B cell (primary cell): ENCODE results near the gene RBM6. TPM values are rescaled to one million over a fixed set of nuclear protein-coding genes. Genes with fewer than 3 reads are reported as not detected.

Experiments
- ATAC-seq: fragments of 200-7000 bp; cut with Tn5 transposase; one replicate; pipeline ENCODE4 v1.10.0; 2021; ENCODE audit warnings: low read depth, mild to moderate bottlenecking, moderate number of reproducible peaks, moderate library complexity
- CTCF ChIA-PET: fragments of 350-600 bp; sonication (Branson Sonifier 250); formaldehyde crosslinking; loops from one replicate; lab custom pipeline; 2021; ENCODE audit warnings: antibody characterized with exemption, inconsistent platforms; lab: Charles Lee
- POLR2A ChIA-PET: fragments of 350-600 bp; sonication (Branson Sonifier 250); formaldehyde crosslinking; loops from one replicate; lab custom pipeline; 2021; ENCODE audit warnings: antibody characterized with exemption; lab: Charles Lee
- DNase-seq: peaks from one replicate; pipeline ENCODE4 v3.0.0; 2013
- H2AFZ ChIP-seq: 2 replicates; pipeline ENCODE4 v1.6.1; 2012; ENCODE audit warnings: mild to moderate bottlenecking, low read depth, low read length; ENCODE audit not compliant: insufficient read depth, poor library complexity, severe bottlenecking
- H3K27ac ChIP-seq, 2 donors: 1 replicate in 1 of 2; 2 replicates in 1 of 2; pipeline ENCODE4 v1.5.1; 2012 to 2013; ENCODE audit warnings: low read length in 2 of 2, mild to moderate bottlenecking in 2 of 2, moderate library complexity in 1 of 2
- H3K27me3 ChIP-seq, 4 experiments: fragments of 200-600 bp in 1 of 4; sonication (generic) in 1 of 4; replicated peaks in 1 of 4; 1 replicate in 2 of 4; 2 replicates in 2 of 4; pipeline versions ENCODE4 v1.6.1 to v1.7.0; 2013 to 2016; ENCODE audit warnings: low read length in 3 of 4, mild to moderate bottlenecking in 2 of 4, mixed read lengths in 1 of 4, moderate library complexity in 1 of 4; ENCODE audit not compliant: insufficient read depth in 4 of 4, control insufficient read depth in 3 of 4; ENCODE audit errors: control extremely low read depth in 1 of 4
- H3K36me3 ChIP-seq, 2 experiments: replicated peaks in 1 of 2; 1 replicate in 1 of 2; 2 replicates in 1 of 2; pipeline versions ENCODE4 v1.6.1 to v1.7.1; 2013; ENCODE audit warnings: low read length in 1 of 2; ENCODE audit not compliant: insufficient read depth in 2 of 2, control insufficient read depth in 1 of 2; ENCODE audit errors: control extremely low read depth in 1 of 2, extremely low read depth in 1 of 2
- H3K4me1 ChIP-seq, 2 donors: fragments of 200-600 bp in 1 of 2; sonication (generic) in 1 of 2; 1 replicate in 1 of 2; 2 replicates in 1 of 2; pipeline versions ENCODE4 v1.5.1 to v1.6.1; 2013 to 2017; ENCODE audit warnings: low read length in 2 of 2; ENCODE audit not compliant: control insufficient read depth in 2 of 2, insufficient read depth in 2 of 2
- H3K4me2 ChIP-seq: replicated peaks from 2 replicates; pipeline ENCODE3; 2012; ENCODE audit warnings: mild to moderate bottlenecking, low read depth, low read length; ENCODE audit not compliant: poor library complexity, severe bottlenecking
- H3K4me3 ChIP-seq, 5 experiments: fragments of 200-600 bp in 1 of 5; sonication (generic) in 1 of 5; 1 replicate in 3 of 5; 2 replicates in 2 of 5; pipeline versions ENCODE4 v1.5.1 to v1.7.0; 2011 to 2016; ENCODE audit warnings: low read length in 4 of 5, mild to moderate bottlenecking in 4 of 5, low read depth in 2 of 5, control low read depth in 1 of 5, moderate library complexity in 1 of 5; ENCODE audit not compliant: insufficient read depth in 1 of 5; ENCODE audit errors: control extremely low read depth in 1 of 5, extremely low read depth in 1 of 5
- H3K79me2 ChIP-seq: fragments of 200-600 bp; sonication (generic); one replicate; pipeline ENCODE4 v1.6.0; 2016; ENCODE audit warnings: low read length; ENCODE audit not compliant: control insufficient read depth, insufficient read depth
- H3K9ac ChIP-seq: fragments of 200-600 bp; sonication (generic); 2 replicates; pipeline ENCODE4 v1.6.1; 2017; ENCODE audit warnings: mild to moderate bottlenecking, low read length, moderate library complexity
- H3K9me3 ChIP-seq, 3 donors: one replicate each; pipeline versions ENCODE4 v1.6.1 to v1.7.1; 2013; ENCODE audit warnings: low read length in 2 of 3; ENCODE audit not compliant: control insufficient read depth in 2 of 3, insufficient read depth in 1 of 3; ENCODE audit errors: control extremely low read depth in 1 of 3
- H4K20me1 ChIP-seq: 2 replicates; pipeline ENCODE4 v1.6.0; 2012; ENCODE audit warnings: mild to moderate bottlenecking, low read length; ENCODE audit not compliant: insufficient read depth, control insufficient read depth, poor library complexity, severe bottlenecking
- H3K27ac Mint-ChIP-seq: one replicate; pipeline ENCODE4 v1.8.0; 2021; ENCODE audit warnings: mixed read lengths
- H3K27me3 Mint-ChIP-seq: one replicate; pipeline ENCODE4 v1.8.0; 2021; ENCODE audit warnings: mixed read lengths
- H3K4me1 Mint-ChIP-seq: one replicate; pipeline ENCODE4 v1.8.0; 2021; ENCODE audit warnings: mixed read lengths
- H3K4me3 Mint-ChIP-seq: one replicate; pipeline ENCODE4 v1.8.0; 2021; ENCODE audit warnings: mixed read lengths
- H3K9me3 Mint-ChIP-seq: one replicate; pipeline ENCODE4 v1.8.0; 2022; ENCODE audit warnings: mixed read lengths; ENCODE audit not compliant: insufficient read depth
- CTCF ChIP-seq: fragments of 200-600 bp; IDR thresholded peaks from one replicate; pipeline ENCODE4 v1.8.0; 2022; ENCODE audit warnings: antibody characterized with exemption, mild to moderate bottlenecking
- EZH2 ChIP-seq: IDR thresholded peaks from 2 replicates; pipeline ENCODE4 v1.6.1; 2012; ENCODE audit warnings: borderline replicate concordance, low read depth, mild to moderate bottlenecking, moderate library complexity, low read length; ENCODE audit not compliant: insufficient read depth, poor library complexity, severe bottlenecking
- WGBS: methylation state at CpG from one replicate; pipeline ENCODE4 v1.1.5; 2013; ENCODE audit warnings: missing lambda C conversion rate; ENCODE audit not compliant: insufficient coverage; 5-methylcytosine and 5-hydroxymethylcytosine counted together
- intact Hi-C: fragments of 100-400 bp; cut with micrococcal nuclease; formaldehyde crosslinking; loops from one replicate; pipeline ENCODE4 v1.10.0; 2022
- polyA plus RNA-seq: library from polyadenylated mRNA; depleted of rRNA; stranded (reverse); fragments of >200 nt; gene quantifications from 2 replicates; pipeline ENCODE4 v1.2.3, GENCODE V29; 2012
- total RNA-seq, 2 donors: library from RNA; stranded (reverse); fragments of 120-200 nt in 1 of 2; gene quantifications; 1 replicate in 1 of 2; 2 replicates in 1 of 2; pipeline versions ENCODE4 v1.2.3 to v1.2.4, GENCODE V29; 2013 to 2022

RBM6 gene
- total and polyA plus RNA-seq, 2 donors (not counting 1 experiment from before 2014, with no cell fraction given): 223 to 285 TPM

GRCh38 chr3:50124052-50124799, 184.3 kb downstream of the RBM6 start:
- DNase-seq: no peak
- no peak for ATAC-seq
- ChIA-PET POLR2A (interaction anchor here (0.8 kb wide), 1 partner anchor 9 kb away, joined by 3 read pairs; no protein-coding TSS in a partner anchor), CTCF (no interaction called here)
- peaks cover 0 to 2% (median 0%) of the 10 kb centered on the region in 4 experiments for H3K27me3 ChIP-seq
- no peaks in the 10 kb centered on the region for H3K4me1 ChIP-seq
- peaks cover 2% of the 10 kb centered on the region for H3K4me1 Mint-ChIP-seq
- no peak overlapping the region for H2AFZ ChIP-seq
- no peaks in the 10 kb centered on the region for H3K9me3 Mint-ChIP-seq
- H3K36me3 ChIP-seq: peaks cover 13 to 19% of the 10 kb centered on the region in 2 experiments
- H3K79me2 ChIP-seq: no peaks in the 10 kb centered on the region
- no peak overlapping the region for H3K4me3 ChIP-seq
- intact Hi-C loops: no loop called here
- no peaks in the 10 kb centered on the region for H3K9me3 ChIP-seq
- H3K27ac Mint-ChIP-seq: no peak overlapping the region
- peaks cover 18% of the 10 kb centered on the region for H4K20me1 ChIP-seq
- H3K9ac ChIP-seq: no peak overlapping the region
- H3K4me2 ChIP-seq: no peak overlapping the region
- H3K4me3 Mint-ChIP-seq: no peak overlapping the region
- TF ChIP-seq CTCF (no peak), EZH2 (no peak)
- H3K27me3 Mint-ChIP-seq: no peaks in the 10 kb centered on the region
- WGBS: 58% methylated on average over 3 of the region's 15 CpGs
- H3K27ac ChIP-seq: no peak overlapping the region

- peaks cover 18% of the 10 kb centered on the region for H4K20me1 ChIP-seq
- Mint-ChIP-seq H3K27me3 (no peaks in the 10 kb centered on the region), H3K4me1 (peaks cover 2% of the 10 kb centered on the region), H3K27ac (no peak overlapping the region), H3K9me3 (no peaks in the 10 kb centered on the region), H3K4me3 (no peak overlapping the region)
- TF ChIP-seq EZH2: no peak
- no peak for TF ChIP-seq CTCF
- intact Hi-C loops: no loop called here
- no peak overlapping the region for H2AFZ ChIP-seq
- H3K27ac ChIP-seq: no peak overlapping the region
- 88% methylated on average over 6 of the region's 12 CpGs for WGBS
- no peaks in the 10 kb centered on the region for H3K4me1 ChIP-seq
- ChIA-PET POLR2A (no interaction called here), CTCF (no interaction called here)
- H3K4me3 ChIP-seq: no peak overlapping the region
- no peak overlapping the region for H3K9ac ChIP-seq
- no peak for DNase-seq
- H3K36me3 ChIP-seq: peaks cover 11 to 16% of the 10 kb centered on the region in 2 experiments
- no peaks in the 10 kb centered on the region for H3K9me3 ChIP-seq
- H3K79me2 ChIP-seq: no peaks in the 10 kb centered on the region
- peaks cover 0 to 2% (median 0%) of the 10 kb centered on the region in 4 experiments for H3K27me3 ChIP-seq
- H3K4me2 ChIP-seq: no peak overlapping the region
- no peak for ATAC-seq
Measured at GRCh38 chr3:50124800-50125178, 184.8 kb downstream of the RBM6 start.
